Stimulated activated CD4-positive, alpha-beta T cell treated with anti-CD3 and anti-CD28 coated beads, Interleukin-15, amount 100 ng/mL, for 48 hours (primary cell): Measurements from ENCODE around the gene PIK3R1.

Experiments used
- DNase-seq, 2 donors: peaks; one replicate each; pipeline ENCODE4 v3.0.0-alpha.2; 2020; ENCODE audit warnings: low read depth in 2 of 2

PIK3R1 gene

GRCh38 chr5:68251804-68252522 lies 36.4 kb downstream of the PIK3R1 start:
- no peak for DNase-seq

- DNase-seq: no peak
Observed at GRCh38 chr5:68252673-68253623, 37.4 kb downstream of the PIK3R1 start.

GRCh38 chr5:68253624-68254585 lies 38.3 kb downstream of the PIK3R1 start:
- DNase-seq: no peak

GRCh38 chr5:68254810-68255209 lies 39.3 kb downstream of the PIK3R1 start:
- no peak for DNase-seq

GRCh38 chr5:68255305-68256120 lies 40.0 kb downstream of the PIK3R1 start:
- no peak for DNase-seq

GRCh38 chr5:68257210-68257609 lies 41.7 kb downstream of the PIK3R1 start:
- DNase-seq: no peak

- no peak for DNase-seq
Observed at GRCh38 chr5:68258531-68258930, 43.0 kb downstream of the PIK3R1 start.

- no peak for DNase-seq
Observed at GRCh38 chr5:68259700-68260099, 44.1 kb downstream of the PIK3R1 start.

- no peak for DNase-seq
Observed at GRCh38 chr5:68260467-68260866, 44.9 kb downstream of the PIK3R1 start.

GRCh38 chr5:68261169-68261568 lies 45.6 kb downstream of the PIK3R1 start:
- DNase-seq: no peak

- DNase-seq: no peak
Observed at GRCh38 chr5:68261569-68262065, 46.1 kb downstream of the PIK3R1 start.

GRCh38 chr5:68264024-68264956 lies 48.7 kb downstream of the PIK3R1 start:
- DNase-seq: no peak

GRCh38 chr5:68265347-68265746 lies 49.8 kb downstream of the PIK3R1 start:
- DNase-seq: no peak

- DNase-seq: no peak
Observed at GRCh38 chr5:68265822-68266395, 50.4 kb downstream of the PIK3R1 start.

GRCh38 chr5:68266457-68266856 lies 50.9 kb downstream of the PIK3R1 start:
- no peak for DNase-seq

- DNase-seq: no peak
Observed at GRCh38 chr5:68267066-68267465, 51.5 kb downstream of the PIK3R1 start.

- DNase-seq: no peak
Observed at GRCh38 chr5:68268101-68268851, 52.7 kb downstream of the PIK3R1 start.

- DNase-seq: no peak
Observed at GRCh38 chr5:68268852-68269130, 53.2 kb downstream of the PIK3R1 start.

GRCh38 chr5:68269820-68270219 lies 54.3 kb downstream of the PIK3R1 start:
- no peak for DNase-seq
